Colonic mucosa (tissue), 4 donors: ENCODE results near the gene IL1RAPL2. TPM values are rescaled to one million over a fixed set of nuclear protein-coding genes. Genes with fewer than 3 reads are reported as not detected.

ENCODE experiments used
- DNase-seq: peaks from one replicate; pipeline ENCODE4 v3.0.0-alpha.2; 2020
- H3K27ac ChIP-seq: fragments of 200-600 bp; one replicate; pipeline ENCODE4 v1.8.0; 2021
- H3K27me3 ChIP-seq: fragments of 200-600 bp; one replicate; pipeline ENCODE4 v1.8.0; 2021
- H3K36me3 ChIP-seq: fragments of 200-600 bp; one replicate; pipeline ENCODE4 v1.8.0; 2021
- H3K4me1 ChIP-seq: fragments of 200-600 bp; one replicate; pipeline ENCODE4 v1.8.0; 2021; ENCODE audit warnings: mild to moderate bottlenecking
- H3K4me3 ChIP-seq: fragments of 200-600 bp; one replicate; pipeline ENCODE4 v1.8.0; 2021
- H3K9ac ChIP-seq, 2 donors: one replicate each; pipeline ENCODE4 v1.7.0; 2013; ENCODE audit warnings: control low read depth in 2 of 2, low read depth in 2 of 2, low read length in 2 of 2
- H3K9me3 ChIP-seq: fragments of 200-600 bp; one replicate; pipeline ENCODE4 v1.8.0; 2021
- CTCF ChIP-seq: fragments of 200-600 bp; IDR thresholded peaks from one replicate; pipeline ENCODE4 v1.8.0; 2022; ENCODE audit warnings: antibody characterized with exemption, mild to moderate bottlenecking
- intact Hi-C: fragments of 100-400 bp; cut with DNase I; formaldehyde crosslinking; loops from one replicate; pipeline ENCODE4 v1.14.1; 2022
- total RNA-seq, 2 donors: library from RNA; stranded (reverse); fragmentation: NEBNext Ultra II Directional in 1 of 2; extraction: Animal tissue kit (Norgen Biotek cat#: 25700) in 1 of 2; gene quantifications; one replicate each; pipeline ENCODE4 v1.2.1, GENCODE V29; 2021
- donor health status: healthy.
- donor health status: DM: no; HTN: no; CAD: no.
- donor health status: DM: no; HTN: no; CAD: no.

The IL1RAPL2 gene
- total RNA-seq, 2 donors from 2014 or later: not detected

GRCh38 chrX:105168577-105168976, 602.6 kb downstream of the IL1RAPL2 start:
- no peak for TF ChIP-seq CTCF
- Histone ChIP-seq H3K27ac (no peak overlapping the region), H3K9me3 (no peaks in the 10 kb centered on the region), H3K27me3 (no peaks in the 10 kb centered on the region), H3K9ac (no peak overlapping the region), H3K4me3 (no peak overlapping the region), H3K36me3 (no peaks in the 10 kb centered on the region), H3K4me1 (no peaks in the 10 kb centered on the region)
- intact Hi-C loops: no loop called here
- no peak for DNase-seq

GRCh38 chrX:105173071-105173470, 607.1 kb downstream of the IL1RAPL2 start:
- no peaks in the 10 kb centered on the region for H3K36me3 ChIP-seq
- H3K9ac ChIP-seq: no peak overlapping the region
- no peaks in the 10 kb centered on the region for H3K9me3 ChIP-seq
- DNase-seq: no peak
- H3K27me3 ChIP-seq: no peaks in the 10 kb centered on the region
- intact Hi-C loops: no loop called here
- TF ChIP-seq CTCF: no peak
- no peaks in the 10 kb centered on the region for H3K4me1 ChIP-seq
- H3K4me3 ChIP-seq: no peak overlapping the region
- no peak overlapping the region for H3K27ac ChIP-seq

- H3K9ac ChIP-seq: no peak overlapping the region
- DNase-seq: no peak
- no peak for TF ChIP-seq CTCF
- no peaks in the 10 kb centered on the region for H3K4me1 ChIP-seq
- intact Hi-C loops: no loop called here
- no peaks in the 10 kb centered on the region for H3K27me3 ChIP-seq
- H3K27ac ChIP-seq: no peak overlapping the region
- H3K9me3 ChIP-seq: no peaks in the 10 kb centered on the region
- no peak overlapping the region for H3K4me3 ChIP-seq
- H3K36me3 ChIP-seq: no peaks in the 10 kb centered on the region
These were observed 613.6 kb downstream of the IL1RAPL2 start for GRCh38 chrX:105179644-105180043.

GRCh38 chrX:105189093-105189492, 623.1 kb downstream of the IL1RAPL2 start:
- no peak overlapping the region for H3K27ac ChIP-seq
- no peaks in the 10 kb centered on the region for H3K9me3 ChIP-seq
- no peak for DNase-seq
- no peaks in the 10 kb centered on the region for H3K36me3 ChIP-seq
- no peaks in the 10 kb centered on the region for H3K4me1 ChIP-seq
- H3K27me3 ChIP-seq: no peaks in the 10 kb centered on the region
- intact Hi-C loops: loop anchor here (5.0 kb wide), 1 partner anchor 267 kb away; no protein-coding TSS in a partner anchor
- TF ChIP-seq CTCF: no peak
- H3K9ac ChIP-seq: no peak overlapping the region
- H3K4me3 ChIP-seq: no peak overlapping the region

- Histone ChIP-seq H3K4me1 (no peaks in the 10 kb centered on the region), H3K27me3 (no peaks in the 10 kb centered on the region), H3K9ac (no peak overlapping the region), H3K4me3 (no peak overlapping the region), H3K27ac (no peak overlapping the region), H3K36me3 (no peaks in the 10 kb centered on the region), H3K9me3 (no peaks in the 10 kb centered on the region)
- peak; percentile 28 for DNase-seq
- TF ChIP-seq CTCF: peak; percentile 82
- intact Hi-C loops: no loop called here
These were observed 624.4 kb downstream of the IL1RAPL2 start for GRCh38 chrX:105190252-105190853.
